GM18868 (cell line): ENCODE data around the gene MS4A3.
"Not testable (repeated sequence)": the region's sequence is repeated elsewhere in the genome, so short reads cannot be mapped to it uniquely, and the experiment has no call there.

ENCODE experiments used
- ATAC-seq: cut with Tn5 transposase; IDR thresholded peaks from one replicate; pipeline ENCODE4 v1.9.1; 2021; ENCODE audit warnings: mild to moderate bottlenecking, moderate library complexity; ENCODE audit not compliant: unreplicated experiment

The MS4A3 gene

DNA sequence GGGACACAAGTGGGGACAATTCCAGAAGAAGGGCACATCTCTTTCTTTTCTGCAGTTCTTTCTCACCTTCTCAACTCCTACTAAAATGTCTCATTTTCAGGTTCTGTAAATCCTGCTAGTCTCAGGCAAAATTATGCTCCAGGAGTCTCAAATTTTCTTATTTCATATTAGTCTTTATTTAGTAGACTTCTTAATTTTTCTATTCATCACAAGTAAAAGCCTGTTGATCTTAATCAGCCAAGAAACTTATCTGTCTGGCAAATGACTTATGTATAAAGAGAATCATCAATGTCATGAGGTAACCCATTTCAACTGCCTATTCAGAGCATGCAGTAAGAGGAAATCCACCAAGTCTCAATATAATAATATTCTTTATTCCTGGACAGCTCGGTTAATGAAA, 31.9 kb downstream of the MS4A3 start, which contains the start of gene MS4A2:
TSS of gene MS4A2 (plus strand) at position 301 of the 400 bp plus-strand sequence. CDS start 102 bp downstream, outside the sequence.
- ATAC-seq = no peak

- ATAC-seq = no peak
Observed at GRCh38 chr11:60095477-60096120, 39.1 kb downstream of the MS4A3 start.

DNA sequence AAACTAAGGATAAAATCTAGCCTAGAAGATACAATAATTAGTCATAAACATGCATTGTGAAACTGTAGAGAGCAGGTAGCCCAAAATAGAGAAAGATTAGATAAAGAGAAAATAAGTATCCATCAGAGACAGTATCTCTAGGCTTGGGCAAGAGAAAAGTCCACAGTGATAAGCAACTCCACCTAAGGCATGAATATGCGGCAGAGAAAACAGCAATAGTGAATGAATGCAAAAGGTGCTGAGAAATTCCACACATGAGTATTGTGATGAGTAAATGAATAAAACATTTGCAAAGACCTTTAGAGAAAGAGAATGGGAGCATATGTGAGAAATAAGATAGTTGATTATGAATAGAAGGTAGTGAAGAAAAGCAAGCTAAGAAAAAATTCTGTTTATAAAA, 40.7 kb downstream of the MS4A3 start:
- ATAC-seq = no peak

DNA sequence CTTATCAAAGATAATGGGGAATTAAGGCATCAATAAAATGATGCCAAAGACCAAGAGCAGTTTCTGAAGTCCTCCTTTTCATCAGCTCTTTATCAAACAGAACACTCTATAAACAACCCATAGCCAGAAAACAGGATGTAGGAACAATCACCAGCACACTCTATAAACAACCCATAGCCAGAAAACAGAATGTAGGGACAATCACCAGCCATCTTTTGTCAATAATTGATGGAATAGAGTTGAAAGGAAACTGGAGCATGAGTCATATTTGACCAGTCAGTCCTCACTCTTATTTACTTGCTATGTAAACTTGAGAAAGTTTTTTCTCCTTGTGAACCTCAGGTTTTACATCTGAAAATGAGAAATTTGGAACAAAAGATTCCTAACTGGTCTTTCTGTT, 42.0 kb downstream of the MS4A3 start:
- ATAC-seq = no peak

DNA sequence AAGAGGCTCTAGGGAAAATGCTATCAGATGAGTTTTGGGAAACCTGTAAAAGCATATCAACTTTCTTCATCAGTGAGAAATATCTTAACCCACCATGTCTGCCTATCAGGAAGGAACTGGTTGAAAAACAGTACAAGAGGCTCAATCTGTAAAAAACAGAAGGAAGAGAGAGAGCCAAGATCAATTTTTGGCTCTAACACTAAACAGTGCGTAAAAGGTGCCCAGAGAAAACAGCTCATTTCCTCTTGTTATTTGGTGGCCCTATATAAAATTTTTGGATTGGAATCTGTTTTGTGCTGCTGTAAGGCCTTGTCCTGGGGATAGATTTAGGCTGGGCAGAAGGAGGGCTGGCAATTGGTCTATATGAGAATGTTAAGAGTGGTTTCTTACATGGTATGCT, 44.1 kb downstream of the MS4A3 start:
- ATAC-seq = no peak

- ATAC-seq = not testable (repeated sequence)
Observed at GRCh38 chr11:60101368-60101767, 44.9 kb downstream of the MS4A3 start.

DNA sequence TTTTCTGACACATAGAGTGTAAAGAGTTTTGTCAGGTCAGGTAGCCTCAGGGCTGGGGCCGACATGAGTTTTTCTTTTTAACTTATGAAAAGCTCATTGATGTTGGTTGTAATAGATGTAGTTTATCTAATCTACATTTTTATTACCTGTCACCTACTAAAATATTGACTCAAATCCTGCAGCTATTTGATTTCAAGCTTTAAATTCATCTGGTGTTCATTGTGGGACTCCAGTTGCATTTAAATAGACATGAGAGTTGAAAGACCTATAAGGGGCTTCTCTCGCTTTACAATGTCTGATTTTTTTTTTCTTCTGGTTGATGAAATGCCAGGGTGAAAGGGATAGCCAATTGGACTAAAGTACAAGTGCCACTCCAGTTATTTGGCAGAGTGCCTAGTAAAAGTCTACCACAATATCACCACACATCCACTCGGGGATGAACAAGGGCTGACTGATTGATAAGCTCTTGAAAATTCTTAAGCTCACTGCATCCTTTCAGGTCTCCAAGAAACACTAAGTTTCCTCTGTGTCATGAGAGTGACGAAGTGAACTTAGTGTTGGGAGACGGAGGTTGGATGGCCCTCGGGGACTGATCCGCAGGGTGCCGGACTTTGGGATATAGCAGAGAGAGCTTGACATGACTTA, 48.1 kb downstream of the MS4A3 start:
- not testable (repeated sequence) for ATAC-seq

- not testable (repeated sequence) for ATAC-seq
Observed at GRCh38 chr11:60108631-60109030, 52.2 kb downstream of the MS4A3 start.

DNA sequence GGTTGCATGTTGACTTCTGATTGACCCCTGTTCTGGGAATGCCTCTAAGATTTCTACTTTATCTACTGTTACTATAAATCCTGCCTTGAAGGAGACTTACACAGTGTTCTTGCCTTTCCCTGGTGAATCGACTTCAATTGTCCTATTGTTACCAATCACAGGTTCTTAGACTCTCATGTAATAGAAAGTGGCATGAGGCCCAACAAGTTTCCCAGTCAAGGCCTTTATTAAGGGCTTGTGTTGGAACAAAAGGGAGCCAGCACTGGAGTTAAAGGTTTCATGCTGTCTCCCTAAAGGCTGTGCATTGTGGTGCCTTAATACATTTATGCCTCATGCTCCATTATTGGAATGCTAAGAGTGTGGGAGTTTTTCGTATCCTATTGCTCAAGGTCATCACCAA, 55.3 kb downstream of the MS4A3 start:
- no peak for ATAC-seq

- ATAC-seq = no peak
Observed at GRCh38 chr11:60116996-60117790, 60.7 kb downstream of the MS4A3 start.

DNA sequence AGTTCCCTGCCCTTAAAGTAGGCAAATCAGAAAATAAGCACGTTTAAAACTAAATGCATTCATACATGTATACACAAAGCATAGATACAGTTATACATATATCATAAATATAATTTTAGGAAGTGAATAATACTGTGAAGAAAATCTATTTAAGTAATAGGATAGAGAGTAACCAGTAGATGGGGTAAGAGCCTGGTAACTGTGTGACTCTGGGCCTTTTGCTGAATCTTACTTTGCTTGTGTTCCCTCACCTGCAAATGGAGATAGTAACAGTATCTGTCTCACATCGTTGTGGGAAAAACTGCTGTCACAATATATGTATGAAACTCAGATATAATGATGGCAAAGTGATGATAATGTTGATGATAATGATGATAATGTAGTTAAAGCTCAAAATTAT, 61.9 kb downstream of the MS4A3 start:
- ATAC-seq = no peak

GRCh38 chr11:60119710-60120109, 63.2 kb downstream of the MS4A3 start:
- no peak for ATAC-seq
